Stimulated activated CD4-positive, alpha-beta T cell treated with anti-CD3 and anti-CD28 coated beads, Interleukin-1b, Interleukin-23, amount 100 ng/mL, for 1 hour (primary cell): ENCODE data around the gene LGALS9B.
"Not testable (repeated sequence)": the region's sequence is repeated elsewhere in the genome, so short reads cannot be mapped to it uniquely, and the experiment has no call there.

Experiments
- DNase-seq, 2 donors: peaks; one replicate each; pipeline ENCODE4 v3.0.0-alpha.2; 2020; ENCODE audit warnings: low read depth in 2 of 2

LGALS9B gene

DNA sequence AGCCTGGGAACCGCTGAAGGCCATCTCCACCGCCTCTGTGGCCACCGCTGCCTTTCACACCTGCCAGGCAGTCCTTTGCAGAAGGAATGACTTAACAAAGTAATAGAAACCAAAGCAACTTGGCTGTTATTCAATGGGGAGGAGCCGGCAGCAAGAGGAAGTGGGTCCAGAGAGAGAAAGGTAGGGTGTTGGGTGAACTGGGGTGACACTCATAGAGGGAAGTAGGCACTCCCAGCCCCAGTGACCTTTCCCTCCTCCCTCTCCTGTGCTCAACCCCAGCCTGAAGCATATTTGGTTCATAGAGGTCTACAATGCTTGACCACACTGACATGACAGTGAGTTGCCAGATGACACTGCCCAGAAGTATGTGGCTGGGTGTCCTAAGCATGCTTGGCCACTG, at the start of gene LGALS9B:
Gene LGALS9B, minus strand, starts transcription at position 93 of the 400 bp plus-strand sequence. Its CDS starts 69 bp downstream, at position 24.
- DNase-seq: not testable (repeated sequence)

DNA sequence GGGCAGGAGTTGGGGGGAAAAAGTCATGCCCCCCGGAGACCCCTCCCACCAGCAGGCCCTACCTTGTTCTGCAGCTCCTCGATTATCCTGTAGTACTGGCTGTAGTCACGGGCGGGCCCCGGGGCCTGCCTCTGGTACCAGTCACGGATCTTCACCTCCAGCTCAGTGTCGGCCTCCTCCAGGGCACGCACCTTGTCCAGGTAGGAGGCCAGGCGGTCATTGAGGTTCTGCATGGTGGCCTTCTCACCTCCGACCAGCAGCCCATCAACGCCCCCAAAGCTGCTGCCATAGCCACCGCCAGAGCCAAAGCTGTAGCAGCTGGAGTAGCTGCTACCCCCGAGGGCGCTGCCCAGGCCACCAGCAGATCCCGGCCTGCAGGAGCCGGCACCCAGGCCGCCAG, 49.6 kb upstream of the LGALS9B start:
- not testable (repeated sequence) for DNase-seq

DNA sequence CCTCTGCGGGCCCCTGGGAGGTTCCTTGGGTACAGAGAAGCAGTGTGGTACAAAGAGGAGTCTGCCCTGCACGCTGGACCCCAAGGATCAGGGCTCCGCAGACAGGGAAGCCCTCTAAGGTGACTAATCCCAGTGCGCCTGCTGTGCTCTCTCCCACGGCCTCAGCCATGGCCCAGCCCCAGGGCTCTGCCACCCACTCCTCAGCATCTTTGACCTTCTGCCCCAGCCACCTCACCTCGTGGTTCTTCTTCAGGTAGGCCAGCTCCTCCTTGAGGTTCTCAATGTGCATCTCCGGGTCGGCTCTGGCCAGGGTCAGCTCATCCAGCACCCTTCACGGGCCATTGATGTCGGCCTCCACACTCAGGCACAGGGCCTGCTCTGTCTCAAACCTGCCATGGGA, 47.8 kb upstream of the LGALS9B start:
- DNase-seq: not testable (repeated sequence)

DNA sequence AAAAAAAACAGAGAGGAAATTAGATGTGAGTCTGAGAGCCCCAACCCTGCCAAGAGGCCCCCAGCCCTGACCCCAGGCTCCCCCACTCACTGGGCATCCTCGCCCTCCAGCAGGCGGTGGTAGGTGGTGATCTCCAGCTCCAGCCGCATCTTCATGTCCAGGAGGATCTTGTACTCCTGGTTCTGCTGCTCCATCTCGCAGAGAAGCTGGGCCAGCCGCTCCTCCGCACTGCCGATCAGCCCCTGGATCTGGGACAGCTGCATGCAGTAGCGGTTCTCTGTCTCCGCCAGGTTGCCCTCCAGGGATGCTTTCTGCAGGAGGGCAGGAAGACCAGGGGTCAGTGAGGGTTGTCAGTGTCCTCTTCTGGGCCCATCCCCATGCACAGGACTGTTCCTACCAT, 46.2 kb upstream of the LGALS9B start:
- not testable (repeated sequence) for DNase-seq

DNA sequence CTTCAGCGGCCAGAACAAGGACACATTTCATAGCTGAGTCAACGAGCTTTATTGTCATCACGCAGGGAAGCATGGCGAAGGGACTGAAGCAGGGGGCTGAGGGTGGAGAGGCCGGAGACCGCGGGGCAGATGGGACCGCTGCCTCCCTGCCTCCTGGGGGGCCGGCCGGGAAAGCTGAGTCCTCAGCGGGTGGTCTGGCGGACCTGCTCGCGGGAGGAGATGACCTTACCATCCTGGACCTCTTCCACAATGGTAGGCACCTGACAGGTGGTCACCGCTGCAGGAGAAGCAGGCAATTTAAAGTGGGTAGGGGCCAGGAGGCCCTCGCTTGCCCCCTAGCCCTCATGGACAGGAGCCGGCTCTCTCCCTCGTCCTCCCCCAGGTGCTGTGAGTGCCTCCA, 45.0 kb upstream of the LGALS9B start:
- DNase-seq: not testable (repeated sequence)

DNA sequence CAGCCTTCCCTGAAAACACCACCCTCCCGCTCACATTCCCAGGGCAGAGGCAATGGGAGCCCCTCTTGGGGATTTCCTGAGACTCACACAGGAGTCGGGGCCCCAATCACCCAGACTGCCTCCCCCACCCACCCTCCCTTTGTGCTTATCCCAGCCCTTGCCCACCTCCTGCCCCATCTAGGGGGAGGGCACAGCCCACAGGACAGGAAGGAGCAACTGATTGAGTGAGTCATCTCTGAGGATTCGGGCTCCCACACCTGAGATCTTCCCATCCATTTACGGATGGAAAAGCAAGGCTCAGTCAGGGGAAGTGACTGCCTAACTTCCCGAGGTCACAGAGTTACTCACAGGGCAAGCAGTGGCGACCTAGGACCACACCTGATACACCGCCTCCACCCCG, 44.4 kb upstream of the LGALS9B start:
- not testable (repeated sequence) for DNase-seq

DNA sequence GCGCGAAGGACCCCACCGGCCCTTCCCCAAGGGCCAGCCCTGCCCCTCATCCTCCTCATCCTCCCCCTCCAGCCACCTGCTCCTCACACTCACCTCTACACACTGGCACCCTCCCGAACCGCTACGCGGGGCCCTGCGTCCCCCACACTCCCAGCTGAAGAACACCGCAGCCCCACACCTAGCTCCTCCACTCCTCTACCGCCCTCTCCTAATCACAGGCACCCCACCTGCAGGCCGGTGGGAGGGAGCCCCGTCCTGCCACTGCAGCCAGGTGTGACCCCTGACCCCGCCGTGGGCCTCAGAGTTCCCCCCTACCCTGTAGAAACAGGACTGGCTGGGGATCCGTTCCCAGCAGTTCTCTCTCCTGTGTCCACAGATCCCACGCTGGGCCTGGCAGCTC, 38.0 kb upstream of the LGALS9B start:
- DNase-seq: not testable (repeated sequence)

DNA sequence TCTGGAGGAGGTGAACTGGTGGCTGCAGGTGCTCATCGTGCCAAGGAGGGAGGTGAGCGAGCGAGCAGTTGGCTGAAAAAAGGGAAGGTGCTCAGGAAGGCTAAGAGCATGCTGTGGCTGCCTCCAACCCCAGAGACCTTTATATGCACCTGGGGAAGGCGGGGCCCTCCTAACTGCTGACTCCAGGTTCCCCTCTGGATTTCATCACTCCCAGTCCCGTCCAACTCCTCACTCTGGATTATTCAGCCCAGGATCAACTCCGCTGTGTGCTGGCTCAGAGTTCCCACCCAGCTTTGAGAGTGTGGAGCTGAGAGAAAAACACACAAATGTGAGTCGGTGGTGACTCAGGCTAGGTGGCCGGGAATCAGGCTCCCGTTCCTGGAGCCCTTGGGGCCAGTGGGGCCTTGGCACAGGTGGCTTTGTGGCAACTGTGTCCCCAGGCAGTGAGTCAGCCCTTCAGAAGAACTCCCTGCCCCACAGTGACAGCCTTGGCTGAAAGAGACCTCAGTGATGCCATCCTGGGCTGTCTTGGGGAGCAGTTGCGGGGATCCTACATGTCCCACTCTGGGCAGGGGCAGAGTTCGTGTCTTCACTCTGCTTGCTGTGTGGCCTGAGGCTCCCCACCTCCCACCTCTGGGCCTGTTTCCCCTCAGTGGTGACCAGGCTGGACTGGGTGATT, 37.2 kb upstream of the LGALS9B start:
- DNase-seq: not testable (repeated sequence)

DNA sequence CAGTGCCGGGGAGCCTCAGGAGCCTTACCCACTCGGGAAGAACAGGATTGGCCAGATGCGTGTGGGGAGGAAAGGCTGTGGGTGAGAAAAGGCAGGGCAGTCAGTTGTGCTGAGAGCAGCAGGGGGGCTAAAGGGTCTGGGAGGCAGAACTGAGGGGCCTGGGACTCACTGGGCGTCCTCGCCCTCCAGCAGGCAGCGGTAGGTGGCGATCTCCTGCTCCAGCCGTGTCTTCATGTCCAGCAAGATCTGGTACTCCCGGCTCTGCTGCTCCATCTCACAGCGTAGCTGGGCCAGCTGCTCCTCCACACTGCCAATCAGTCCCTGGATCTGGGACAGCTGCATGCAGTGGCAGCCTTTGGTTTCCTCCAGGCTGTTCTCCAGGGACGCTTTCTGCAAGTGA, 34.6 kb upstream of the LGALS9B start:
- DNase-seq: not testable (repeated sequence)

DNA sequence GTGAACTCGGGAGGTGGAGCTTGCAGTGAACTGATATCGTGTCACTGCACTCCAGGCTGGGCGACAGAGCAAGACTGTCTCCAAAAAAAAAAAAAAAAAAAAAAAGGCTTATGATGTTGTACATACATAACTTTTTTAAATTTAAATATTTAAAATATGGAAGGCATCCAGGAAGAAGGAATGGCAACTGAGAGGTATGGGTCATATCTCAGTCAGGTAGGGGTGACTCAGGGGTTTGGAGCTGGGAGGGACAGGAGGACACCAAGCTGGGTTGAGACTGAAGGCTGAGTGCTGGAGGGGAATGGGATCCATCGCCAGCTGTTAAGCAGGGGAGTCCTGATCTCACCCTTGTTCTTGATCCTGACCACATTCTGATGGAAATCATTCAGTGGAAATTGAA, 33.0 kb upstream of the LGALS9B start:
- DNase-seq: not testable (repeated sequence)

DNA sequence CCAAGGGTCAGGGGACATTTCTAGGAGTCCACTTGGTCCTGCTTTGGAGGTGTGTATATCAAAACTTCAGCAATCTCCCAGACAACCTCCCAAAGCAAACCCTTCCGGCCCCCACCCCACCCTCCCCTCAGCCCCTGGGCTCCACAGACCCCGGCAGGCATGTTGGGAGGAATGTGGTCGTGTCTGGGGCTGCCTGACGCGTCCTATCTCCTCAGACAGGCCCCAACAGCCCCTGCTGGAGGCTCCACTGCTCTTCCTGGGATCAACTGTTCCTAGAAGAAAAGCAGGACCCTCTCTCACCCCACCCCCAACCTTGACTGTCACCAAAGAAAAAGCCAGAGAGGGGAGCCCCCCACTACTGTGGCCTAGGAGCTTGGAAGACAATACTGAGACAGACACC, 28.1 kb upstream of the LGALS9B start:
- DNase-seq: not testable (repeated sequence)

DNA sequence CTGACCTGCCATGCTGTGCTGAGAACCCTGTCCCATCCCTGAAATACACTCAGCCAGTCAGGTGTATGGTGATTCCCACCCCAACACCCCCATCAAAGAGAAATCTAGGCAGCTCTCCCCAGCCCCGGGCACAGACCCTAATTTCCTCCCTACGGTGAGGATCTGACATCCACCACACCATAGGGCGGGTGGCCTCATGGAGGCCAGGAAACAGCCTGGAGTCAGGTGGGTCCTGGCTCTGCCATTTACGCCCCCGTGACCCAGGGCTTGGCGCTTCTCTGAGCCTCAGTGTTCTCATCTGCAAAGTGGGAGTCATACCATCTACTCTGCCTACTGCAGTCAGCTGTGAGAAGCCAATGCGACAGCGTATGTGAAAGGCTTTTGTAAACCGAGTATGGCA, 27.4 kb upstream of the LGALS9B start:
- DNase-seq: not testable (repeated sequence)

DNA sequence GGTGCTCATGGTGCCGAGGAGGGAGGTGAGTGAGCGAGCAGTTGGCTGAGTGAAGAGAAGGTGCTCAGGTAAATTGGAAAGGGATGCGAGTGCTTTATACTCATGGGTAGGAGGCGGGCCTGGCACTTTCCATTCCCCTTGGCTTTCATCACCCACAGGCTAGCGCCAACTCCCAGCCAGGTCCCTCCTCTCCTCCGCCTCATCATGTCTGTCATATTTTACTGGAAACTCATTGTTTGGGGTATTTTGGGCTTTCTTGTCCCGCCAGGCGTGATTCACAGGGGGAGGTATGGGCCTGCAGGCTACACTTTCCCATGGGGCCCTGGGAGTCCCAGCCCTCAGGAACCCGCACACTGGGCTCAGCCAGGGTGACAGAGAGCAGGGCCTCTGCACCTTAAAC, 26.8 kb upstream of the LGALS9B start:
- not testable (repeated sequence) for DNase-seq

DNA sequence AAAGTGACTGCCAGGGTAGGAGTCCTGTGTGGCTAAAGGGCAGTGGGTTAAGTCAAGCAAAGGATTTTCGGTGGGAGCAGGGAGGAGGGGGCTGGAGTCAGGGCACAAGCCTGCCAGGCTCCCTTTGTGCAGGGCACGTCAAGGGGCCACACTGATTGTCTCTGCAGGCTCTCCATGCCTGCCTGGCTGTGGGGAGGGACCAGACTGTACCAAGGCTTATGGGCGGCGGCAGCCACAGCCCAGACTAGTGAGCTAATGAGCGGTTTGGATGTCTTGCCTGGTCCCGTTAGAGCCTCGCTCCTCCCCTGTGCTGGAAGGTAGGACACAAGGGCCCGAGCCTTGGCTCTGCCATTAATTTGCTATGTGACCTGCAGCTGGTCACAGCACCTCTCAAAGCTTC, 25.6 kb upstream of the LGALS9B start:
- not testable (repeated sequence) for DNase-seq

DNA sequence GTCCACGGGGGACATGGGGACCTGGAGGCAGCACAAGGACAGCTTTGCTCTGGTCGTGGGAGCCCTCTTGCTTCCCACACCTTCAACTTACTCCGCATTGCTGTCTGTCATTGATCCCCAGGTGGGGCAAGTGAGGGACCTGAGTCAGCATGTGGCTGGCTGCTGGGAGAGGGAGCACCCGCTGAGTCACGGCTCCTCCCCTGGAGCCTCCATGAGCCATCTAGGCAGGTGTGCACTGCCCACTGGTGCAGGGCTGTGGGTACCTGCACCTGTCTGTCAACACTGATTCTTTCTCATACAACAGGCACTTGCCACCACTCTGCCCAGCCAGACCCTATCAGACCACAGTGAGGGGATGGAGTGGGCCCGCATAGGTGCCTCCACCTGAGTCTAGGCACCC, 24.8 kb upstream of the LGALS9B start:
- not testable (repeated sequence) for DNase-seq

DNA sequence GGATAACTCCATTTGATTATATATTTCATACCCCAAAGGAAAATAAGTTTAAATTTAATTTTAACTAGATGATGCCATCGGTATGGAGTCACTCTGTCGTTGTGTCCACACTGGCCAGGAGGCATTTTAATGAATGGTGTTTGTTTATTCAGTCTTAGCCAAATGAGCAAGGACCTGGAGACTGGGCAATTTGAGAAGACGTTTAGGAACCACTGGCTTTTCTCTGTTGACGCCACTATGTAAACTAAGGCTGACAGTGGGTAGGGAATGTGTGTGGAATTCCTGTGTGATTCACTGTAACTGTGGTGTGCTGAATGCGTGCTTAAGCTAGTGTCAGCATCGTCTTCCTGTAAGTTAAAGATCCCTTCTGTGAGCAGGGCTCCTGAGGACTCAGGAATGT, 17.6 kb upstream of the LGALS9B start:
- DNase-seq: not testable (repeated sequence)

DNA sequence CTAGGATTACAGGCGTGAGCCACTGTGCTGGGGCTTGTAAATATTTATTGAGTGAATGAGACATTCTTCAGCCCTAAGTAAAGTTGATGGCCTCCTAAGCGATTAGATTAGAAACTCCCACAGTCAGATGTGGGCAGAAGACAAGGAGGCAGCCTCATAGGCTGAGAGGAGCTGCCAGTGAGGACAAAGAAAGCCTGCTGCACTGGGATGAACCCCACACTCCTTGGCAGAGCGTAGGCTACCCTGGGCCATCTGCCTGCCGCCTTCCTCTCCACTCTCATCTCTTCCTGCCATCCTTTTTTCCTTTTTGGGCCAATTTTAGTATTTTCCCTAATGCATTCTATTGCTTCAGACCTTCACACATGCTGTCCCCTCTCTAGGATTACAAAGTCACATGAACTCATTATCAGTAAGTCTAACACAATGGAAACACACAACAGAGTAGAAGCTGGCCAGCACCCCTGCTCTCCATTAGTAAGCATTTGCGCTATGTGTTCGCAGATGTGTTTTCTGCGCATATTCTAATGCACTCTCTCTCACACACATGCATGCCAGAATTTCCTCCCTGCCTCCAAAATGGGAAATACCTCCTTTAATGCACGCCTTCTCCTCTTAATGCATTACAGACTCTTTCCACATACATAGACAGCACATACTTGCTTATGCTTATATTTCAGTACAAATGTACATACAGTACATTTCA, 12.7 kb upstream of the LGALS9B start:
- DNase-seq: not testable (repeated sequence)

DNA sequence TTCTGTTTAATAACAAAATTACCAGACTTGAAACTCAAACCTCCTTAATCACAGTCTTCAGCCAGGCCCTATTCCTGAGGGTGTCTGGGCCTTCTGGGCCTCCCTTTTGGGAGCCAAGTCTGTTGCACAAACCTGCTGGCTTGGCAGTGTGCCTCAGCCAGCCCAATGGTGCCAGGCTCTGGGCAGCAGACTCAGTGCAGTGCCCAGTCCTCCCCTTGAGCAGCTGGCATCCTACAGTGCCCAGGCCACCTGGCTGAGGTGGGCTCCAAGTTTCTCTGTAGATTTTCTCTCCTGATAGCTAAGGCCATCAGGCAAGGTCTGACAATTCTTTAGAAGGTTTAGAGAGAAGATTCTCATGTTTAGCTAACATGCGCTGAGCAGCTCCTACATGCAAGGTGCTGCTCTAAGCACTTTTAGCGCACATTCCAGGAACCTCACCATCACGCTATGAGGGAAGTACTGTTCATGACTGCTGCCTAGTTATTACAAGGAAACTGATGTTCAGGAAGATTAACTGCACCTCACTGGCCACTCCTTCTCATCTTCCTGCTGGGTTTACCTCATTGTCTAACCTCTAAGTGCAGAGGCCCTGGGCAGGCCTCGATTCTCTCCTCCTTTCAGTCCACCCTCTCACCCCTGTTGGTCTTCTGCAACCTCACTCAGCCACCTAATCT, 10.2 kb upstream of the LGALS9B start:
- not testable (repeated sequence) for DNase-seq

DNA sequence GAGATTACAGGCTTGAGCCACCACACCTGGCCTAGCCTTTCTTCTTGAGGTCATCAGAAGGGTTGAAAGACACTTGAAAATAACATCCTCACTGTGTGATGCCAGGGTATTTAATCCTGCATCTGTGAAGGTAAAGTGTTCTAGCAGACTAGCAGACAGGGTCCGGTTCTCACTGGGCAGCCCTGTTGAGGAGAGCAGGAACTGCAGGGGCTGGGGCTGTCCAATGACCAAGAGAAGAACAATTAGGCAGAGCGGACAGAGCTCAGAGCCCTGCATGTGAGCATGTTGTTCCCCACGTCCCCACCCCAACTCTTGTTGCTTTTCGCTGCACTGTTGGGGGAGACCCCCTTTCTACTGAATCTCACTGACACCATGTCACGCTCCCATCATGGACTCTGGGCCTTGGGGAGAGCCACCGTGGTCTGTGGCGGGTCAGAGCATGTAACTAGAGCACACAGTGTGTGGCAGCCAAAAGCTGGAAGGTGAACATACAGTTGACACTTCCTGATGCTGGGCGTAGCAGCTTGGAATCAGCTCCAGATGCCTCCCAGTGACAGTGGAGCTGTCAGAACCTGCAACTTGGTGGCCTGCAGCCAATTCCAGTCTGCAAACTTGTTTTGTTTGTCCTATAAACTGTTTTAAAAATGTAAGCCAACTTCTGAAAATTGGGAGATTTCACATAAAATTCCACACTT, 7.9 kb upstream of the LGALS9B start:
- DNase-seq: not testable (repeated sequence)

DNA sequence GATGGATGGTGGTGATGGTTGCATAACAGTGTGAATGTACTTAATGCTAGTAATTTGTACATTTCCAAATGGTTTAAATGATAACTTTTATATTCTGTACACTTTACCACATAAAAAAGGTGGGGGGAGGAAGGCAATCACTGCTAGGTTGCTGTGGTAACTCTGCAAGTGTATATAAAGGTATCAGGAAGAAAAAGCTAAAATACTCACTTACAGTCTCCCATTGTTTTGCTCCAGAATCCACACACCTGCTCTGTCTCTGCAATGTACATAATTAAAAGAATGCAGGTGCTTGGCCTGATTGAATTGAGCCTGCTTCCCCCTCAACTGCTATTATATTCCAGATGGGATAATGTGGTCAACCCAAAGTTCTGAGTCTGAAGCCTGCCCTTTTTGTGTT, 6.7 kb upstream of the LGALS9B start:
- DNase-seq: not testable (repeated sequence)

DNA sequence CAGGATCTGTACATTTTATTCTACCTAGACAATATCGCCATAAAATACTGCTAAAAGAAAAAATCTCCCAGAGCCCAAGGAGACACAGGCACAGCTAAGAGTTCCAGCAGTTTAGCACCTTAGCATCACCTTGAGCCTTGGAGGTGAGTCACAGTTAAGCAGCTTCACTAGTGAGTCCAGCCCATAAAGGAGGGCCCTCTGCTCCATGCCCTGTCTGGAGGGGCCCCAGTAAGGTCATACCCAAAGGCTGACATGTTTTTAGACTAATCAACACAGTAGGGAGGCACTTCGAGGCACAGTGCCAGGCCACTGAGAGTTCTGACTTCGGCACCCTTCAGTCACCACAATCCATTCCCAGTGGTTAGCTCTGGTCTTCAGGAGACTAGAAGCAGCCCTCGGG, 2.6 kb upstream of the LGALS9B start:
- DNase-seq: not testable (repeated sequence)

DNA sequence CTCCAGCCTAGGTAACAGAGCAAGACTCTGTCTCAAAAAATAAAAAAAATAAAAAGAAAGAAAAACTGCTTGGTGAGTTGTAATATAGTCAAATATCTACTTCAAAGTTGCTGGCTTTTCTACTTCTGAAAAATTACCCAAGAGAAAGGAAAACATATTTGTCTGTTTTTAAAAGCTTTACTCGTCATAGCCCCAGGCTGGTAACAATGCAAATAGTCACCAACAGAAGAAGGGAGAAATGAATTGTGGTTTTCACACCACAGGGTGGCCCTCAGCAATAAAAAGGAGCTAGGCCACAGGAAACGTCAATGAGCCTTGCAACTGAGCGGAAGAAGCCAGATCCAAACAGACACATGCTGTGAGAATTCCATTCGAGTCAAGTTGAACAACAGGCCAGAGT, 1.8 kb upstream of the LGALS9B start:
- not testable (repeated sequence) for DNase-seq
